ENCODE results near the gene TRIP10.

- TF ChIP-seq GLIS3 (CRISPR knock-in tag; IDR thresholded peaks at IDR 0.05) (no peak), ZFP3 (CRISPR knock-in tag; IDR thresholded peaks at IDR 0.05) (no peak), CSRNP3 (CRISPR knock-in tag; IDR thresholded peaks at IDR 0.05) (no peak), PATZ1 (CRISPR knock-in tag; IDR thresholded peaks at IDR 0.05; ENCODE audit: borderline replicate concordance) (no peak), ZNF8 (CRISPR knock-in tag; IDR thresholded peaks at IDR 0.05) (no peak), PPARA (CRISPR knock-in tag; IDR thresholded peaks at IDR 0.05; ENCODE audit: borderline replicate concordance) (no peak), ESRRG (CRISPR knock-in tag; IDR thresholded peaks at IDR 0.05) (no peak), RARB (CRISPR knock-in tag; IDR thresholded peaks at IDR 0.05) (no peak), CREB5 (CRISPR knock-in tag; IDR thresholded peaks at IDR 0.05; ENCODE audit: low read depth) (no peak), ZNF565 (CRISPR knock-in tag; conservative IDR thresholded peaks at IDR 0.05; ENCODE audit: low read depth) (no peak), ZC3H10 (CRISPR knock-in tag; IDR thresholded peaks at IDR 0.05) (no peak)
Measured at GRCh38 chr19:6737873-6738786, 1.4 kb upstream of the TRIP10 start.
